GM12801 (cell line): ENCODE data around the gene CYTL1.

Experiments
- CTCF ChIP-seq: IDR thresholded peaks from one replicate; pipeline ENCODE4 v1.5.1; 2011; ENCODE audit warnings: control low read depth; ENCODE audit not compliant: insufficient read length; ENCODE audit errors: extremely low read depth

The CYTL1 gene

GRCh38 chr4:5020341-5020740, 1.1 kb upstream of the CYTL1 start:
- TF ChIP-seq CTCF: no peak

- no peak for TF ChIP-seq CTCF
These were observed 538 bp upstream of the CYTL1 start for GRCh38 chr4:5019796-5020195.

GRCh38 chr4:5018603-5019002, 655 bp downstream of the CYTL1 start:
- no peak for TF ChIP-seq CTCF

- TF ChIP-seq CTCF: no peak
These were observed 1.2 kb downstream of the CYTL1 start for GRCh38 chr4:5018096-5018495.

- TF ChIP-seq CTCF: no peak
These were observed 5.1 kb downstream of the CYTL1 start for GRCh38 chr4:5014007-5014682.

DNA sequence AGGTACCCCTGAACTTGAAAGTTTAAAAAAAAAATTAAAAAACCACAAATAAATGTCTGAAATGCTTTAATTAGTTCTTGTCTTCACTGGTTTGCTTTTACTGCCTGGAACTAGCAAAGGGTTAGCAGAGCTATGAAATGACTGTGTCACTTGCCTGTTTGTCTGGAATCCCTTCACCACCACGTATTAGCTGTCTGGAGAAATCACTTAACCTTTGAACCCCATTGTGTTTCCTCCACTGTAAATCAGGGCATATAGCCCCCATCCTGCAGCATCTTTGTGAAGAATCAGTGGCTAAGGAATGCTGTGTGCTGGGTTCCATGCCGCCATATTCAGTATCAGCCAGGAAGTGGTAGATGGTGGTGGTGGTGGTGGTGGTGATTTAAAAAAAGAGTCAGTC, 6.3 kb downstream of the CYTL1 start:
- TF ChIP-seq CTCF: no peak

DNA sequence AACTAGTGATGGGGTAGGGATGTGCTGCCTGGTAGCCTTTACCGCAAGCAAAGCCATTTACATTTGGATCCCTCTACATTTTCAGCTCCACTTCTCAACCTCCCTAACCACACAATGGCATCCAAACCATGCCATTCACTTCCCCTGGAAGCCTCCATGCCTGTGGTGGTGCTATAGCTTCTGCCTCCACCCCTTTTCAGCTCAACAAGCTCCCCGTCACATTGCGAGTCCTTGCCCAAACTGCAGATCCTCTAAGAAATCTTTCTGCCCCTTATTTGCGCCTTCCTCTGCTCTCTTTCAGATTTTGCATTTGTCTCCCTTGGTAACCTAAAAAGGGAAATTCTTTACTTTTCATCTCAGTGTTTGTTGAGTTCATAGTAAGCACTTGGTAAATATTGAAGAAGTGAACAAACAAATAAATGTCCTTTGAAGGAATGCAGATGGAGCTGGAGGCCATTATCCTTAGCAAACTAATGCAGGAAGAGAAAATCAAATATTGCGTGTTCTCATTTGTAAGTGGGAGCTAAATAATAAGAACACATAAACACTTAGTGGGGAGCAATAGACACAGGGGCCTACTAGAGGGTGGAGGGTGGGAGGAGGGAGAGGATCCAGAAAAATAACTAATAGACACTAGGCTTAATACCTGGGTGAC, 6.9 kb downstream of the CYTL1 start:
- TF ChIP-seq CTCF: no peak
